ENCODE data around the gene OR2H2. TPM values are rescaled to one million over a fixed set of nuclear protein-coding genes. Genes with fewer than 3 reads are reported as not detected.
A peak's percentile ranks its signal among the peaks of the same experiment; 100 is the strongest.

Gene OR2H2
- total RNA-seq (2014; rRNA removed), result not detected in 2 replicates
- not detected for polyA plus RNA-seq (2012)

DNA sequence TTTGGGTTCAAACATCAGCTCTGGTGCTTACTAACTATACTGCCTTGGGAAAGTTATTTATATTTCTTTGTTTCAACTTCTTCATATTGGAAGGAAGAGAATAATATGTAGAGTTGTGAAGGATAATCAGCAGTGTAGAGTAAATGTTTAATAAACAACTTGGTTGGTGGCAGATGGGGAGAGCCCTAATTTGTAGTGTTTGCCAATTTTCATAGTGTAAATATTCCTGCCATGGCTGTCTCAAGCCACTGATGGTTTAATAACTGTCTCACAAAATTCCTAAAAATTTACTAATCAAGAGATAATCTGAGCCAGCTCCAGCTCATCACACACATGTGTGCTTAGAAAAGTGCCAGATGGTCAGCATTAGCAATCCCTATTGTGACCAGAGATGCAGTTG is at the start of gene OR2H2:
TSS of gene OR2H2 (plus strand) at position 301 of the 400 bp plus-strand sequence. CDS start 2,824 bp downstream, outside the sequence.
- DNase-seq (ENCODE audit: low read depth), result no peak

DNA sequence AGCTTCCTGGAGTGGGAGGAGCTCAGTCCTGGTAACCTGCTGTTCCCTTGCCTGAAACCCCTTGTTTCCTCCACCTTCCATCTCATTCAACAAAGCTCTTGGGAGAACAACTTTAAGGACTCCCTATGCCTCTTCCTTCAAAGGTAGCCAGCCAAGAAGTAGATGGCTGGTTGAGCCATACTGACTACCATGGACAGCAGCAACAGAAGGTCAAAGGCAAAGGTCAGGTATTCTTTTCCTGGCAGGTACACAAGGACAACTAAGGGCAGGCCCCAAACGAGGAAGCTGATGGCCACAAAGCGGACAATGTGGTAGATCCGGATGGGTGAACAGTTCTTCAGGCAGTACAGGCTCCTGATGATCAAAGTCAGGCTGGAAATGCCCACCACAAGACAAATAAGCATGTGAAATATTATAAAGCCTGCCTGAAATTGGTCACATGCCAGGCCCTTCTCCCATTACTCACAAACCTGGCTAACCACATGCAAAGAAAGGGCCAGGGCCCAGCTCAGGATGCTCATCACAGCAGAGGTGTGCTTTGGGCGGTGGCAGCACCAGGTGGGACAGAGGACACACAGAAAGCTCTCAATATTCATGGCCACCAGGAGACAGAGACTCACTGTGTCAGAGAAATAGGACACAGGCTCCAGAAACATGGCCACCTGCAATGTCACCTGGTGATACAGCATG is 47.1 kb upstream of the OR2H2 start:
- no peak for DNase-seq (ENCODE audit: low read depth)

DNA sequence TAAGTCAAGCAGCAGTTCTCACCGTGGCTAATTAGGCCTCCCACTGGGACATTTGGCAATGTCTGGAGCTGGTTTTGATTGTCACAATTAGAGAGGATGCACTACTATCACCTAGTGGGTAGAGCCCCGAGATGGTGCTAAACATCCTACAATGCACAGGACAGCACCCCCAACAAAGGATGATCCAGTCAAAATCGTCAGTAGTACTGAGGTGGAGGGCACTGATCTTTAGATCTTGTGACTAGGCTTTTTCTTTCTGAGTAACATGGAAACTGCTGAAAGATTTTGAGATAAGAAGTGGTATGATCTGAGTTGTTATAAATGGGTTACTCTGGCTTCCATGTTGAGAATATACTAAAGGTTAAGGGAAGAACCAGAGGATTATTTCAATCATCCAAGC is 37.3 kb upstream of the OR2H2 start:
- DNase-seq (ENCODE audit: low read depth), result no peak

DNA sequence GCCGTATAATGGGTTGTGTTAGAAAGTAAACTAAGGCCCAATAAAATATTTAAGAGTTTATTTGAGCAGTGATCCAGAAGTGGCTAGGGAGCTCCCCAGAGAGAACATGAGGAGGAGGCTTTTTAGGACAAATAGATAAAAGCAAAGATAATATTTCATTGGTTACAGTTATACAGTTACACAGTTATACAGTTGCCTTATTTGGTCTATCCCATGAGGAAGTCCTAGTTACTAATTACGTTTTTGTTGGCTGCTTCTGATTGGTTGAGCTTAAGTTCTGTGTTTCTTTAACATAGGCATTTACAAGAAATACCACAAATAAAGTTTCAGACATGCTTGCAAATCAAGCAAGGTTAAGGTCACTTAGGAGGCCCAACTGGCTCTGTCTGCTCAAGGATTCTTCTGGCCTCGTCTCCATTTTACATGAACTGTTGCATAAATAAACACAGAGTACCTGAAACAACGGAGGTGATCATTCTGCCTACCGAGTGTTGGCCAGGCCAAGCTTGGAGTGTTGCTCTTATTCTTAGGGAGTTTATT is 32.3 kb upstream of the OR2H2 start:
- peak; percentile 64 for DNase-seq (ENCODE audit: low read depth)

DNA sequence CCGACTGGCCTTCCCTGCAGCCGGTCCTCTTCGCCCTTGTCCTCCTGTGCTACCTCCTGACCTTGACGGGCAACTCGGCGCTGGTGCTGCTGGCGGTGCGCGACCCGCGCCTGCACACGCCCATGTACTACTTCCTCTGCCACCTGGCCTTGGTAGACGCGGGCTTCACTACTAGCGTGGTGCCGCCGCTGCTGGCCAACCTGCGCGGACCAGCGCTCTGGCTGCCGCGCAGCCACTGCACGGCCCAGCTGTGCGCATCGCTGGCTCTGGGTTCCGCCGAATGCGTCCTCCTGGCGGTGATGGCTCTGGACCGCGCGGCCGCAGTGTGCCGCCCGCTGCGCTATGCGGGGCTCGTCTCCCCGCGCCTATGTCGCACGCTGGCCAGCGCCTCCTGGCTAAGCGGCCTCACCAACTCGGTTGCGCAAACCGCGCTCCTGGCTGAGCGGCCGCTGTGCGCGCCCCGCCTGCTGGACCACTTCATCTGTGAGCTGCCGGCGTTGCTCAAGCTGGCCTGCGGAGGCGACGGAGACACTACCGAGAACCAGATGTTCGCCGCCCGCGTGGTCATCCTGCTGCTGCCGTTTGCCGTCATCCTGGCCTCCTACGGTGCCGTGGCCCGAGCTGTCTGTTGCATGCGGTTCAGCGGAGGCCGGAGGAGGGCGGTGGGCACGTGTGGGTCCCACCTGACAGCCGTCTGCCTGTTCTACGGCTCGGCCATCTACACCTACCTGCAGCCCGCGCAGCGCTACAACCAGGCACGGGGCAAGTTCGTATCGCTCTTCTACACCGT is 31.5 kb upstream of the OR2H2 start:
- DNase-seq (ENCODE audit: low read depth), result no peak

DNA sequence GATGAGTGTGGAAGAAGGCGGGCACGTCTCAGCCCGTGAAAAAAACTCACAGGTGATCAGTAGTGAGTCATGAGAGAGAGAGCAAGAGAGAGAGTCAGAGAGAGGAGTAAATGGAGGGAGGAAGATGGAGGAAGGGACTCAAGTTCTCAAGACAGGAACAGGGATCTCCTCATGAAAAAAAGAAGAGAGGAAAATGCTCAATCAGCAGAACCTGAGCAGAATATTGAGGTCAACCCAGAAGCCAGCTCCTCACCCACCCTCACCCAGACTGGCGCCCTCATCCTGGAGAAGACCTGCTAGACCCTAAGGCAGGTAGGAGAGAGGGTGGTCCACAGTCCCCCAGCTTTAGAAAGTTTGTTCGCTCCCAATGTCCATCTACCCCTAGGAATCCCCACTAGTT is 30.2 kb upstream of the OR2H2 start:
- no peak for DNase-seq (ENCODE audit: low read depth)

DNA sequence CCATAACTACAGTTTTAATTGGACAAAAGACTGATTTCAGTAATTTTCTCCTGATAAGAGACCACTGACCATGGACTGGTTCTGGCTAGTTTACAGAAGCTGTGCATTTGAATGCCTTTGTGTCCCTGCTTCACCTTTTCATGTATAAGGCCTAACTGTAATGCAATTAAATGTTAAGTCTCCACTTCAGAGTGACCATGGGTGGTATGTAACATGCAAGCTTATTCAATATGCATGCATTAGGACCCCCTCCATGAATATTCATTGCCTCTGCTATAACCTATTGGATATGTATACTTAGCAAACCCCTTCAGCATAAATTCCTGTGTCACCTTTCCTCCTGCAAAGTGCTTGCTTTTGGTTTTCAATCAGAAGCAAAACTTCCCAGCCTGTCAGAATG is 27.6 kb upstream of the OR2H2 start:
- DNase-seq (ENCODE audit: low read depth), result no peak

DNA sequence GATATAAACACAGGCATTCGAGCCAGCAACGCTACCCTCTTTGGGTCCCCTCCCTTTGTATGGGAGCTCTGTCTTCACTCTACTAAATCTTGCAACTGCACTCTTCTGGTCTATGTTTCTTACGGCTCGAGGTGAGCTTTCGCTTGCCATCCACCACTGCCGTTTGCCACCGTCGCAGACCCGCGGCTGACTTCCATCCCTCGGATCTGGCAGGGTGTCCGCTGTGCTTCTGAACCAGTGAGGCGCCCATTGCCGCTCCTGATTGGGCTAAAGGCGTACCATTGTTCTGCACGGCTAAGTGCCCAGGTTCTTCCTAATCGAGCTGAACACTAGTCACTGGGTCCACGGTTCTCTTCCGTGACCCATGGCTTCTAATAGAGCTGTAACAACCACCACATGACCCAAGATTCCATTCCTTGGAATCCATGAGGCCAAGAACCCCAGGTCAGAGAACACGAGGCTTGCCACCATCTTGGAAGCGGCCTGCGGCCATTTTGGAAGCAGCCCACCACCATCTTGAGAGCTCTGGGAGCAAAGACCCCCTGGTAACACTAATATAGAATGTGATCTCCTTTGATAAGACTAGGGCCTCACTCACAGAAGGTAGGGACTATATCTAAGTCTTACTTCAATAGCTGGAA is 26.4 kb upstream of the OR2H2 start:
- DNase-seq (ENCODE audit: low read depth), result no peak

DNA sequence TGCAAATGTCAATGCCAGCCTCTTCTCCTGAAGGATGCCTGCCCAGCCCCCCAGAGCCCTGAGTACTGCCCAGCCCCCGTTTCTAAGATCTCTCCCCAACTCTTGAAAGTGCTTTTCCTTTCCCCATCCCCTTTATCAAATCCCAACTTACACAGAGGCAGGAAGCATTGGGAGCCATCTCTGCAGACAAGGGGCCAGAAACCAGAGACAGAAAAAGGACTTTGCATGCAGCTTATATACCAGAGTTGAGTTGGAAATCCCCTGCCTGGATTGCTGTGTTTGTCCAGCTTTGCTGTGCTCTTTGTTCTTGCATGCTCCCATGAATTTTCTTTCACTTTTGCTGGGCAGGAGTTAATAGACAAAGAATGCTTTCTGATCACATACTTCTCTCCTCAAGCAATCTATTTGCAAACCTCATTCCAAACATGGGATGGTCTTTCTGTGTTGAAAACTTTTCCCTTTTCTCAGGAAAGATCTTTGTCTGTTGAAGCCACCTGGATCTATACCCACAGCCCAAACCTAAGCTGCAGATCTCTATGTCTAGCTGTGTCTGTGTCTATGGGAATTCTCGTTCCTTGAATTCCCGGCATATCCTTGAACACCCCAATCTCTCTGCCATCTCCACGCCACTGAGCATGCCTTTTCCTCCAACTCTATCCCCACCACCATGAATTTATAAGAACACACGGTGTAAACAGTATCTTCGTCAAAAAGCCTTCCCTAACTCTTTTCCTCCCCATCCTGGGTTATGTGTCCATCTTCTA is 25.2 kb upstream of the OR2H2 start, which contains the start of gene UBD:
TSS of gene UBD (minus strand) at position 209 of the 764 bp plus-strand sequence. CDS start at position 178, 31 bp downstream.
- DNase-seq (ENCODE audit: low read depth), result no peak

DNA sequence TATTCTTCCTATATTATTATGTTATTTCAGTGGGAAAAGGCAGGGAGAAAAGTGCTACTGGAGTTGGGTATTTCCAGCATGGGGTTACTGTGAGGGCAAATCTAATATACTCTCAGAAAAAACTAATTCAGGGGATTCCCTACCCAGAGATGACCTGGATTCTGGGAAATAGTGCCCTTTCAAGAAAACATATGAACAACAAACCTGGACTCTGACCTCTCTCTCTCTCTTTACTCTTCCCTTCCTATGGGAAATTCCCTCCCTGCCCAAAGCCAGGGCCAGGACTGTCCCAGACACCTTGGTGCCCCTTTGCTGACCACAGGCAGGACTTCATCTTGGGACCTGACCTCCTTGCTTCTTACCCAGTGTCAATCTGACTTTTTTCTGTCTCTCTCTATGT is 23.8 kb upstream of the OR2H2 start:
- DNase-seq (ENCODE audit: low read depth), result no peak

DNA sequence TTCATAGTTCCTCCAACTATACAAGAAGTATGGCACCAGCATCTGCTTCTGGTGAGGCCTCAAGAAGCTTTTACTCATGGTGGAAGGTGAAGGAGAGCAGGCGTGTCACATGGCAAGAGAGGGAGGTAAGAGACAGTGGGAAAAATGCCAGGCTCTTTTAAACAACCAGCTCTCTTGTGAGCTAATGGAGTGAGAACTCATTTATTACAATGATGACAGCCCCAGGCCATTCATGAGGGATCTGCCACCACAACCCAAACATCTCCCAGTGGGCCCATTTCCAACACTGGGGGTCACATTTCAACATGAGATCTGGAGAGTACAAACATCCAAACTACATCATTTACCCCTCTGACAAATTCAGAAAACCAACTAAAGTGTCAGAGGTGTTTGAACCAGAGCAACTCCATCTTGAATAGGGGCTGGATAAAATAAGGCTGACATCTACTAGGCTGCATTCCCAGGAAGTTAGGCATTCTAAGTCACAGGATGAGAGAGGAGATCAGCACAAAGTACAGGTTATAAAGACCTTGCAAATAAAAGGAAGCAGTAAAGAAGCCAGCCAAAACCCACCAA is 23.2 kb upstream of the OR2H2 start:
- DNase-seq (ENCODE audit: low read depth), result no peak

DNA sequence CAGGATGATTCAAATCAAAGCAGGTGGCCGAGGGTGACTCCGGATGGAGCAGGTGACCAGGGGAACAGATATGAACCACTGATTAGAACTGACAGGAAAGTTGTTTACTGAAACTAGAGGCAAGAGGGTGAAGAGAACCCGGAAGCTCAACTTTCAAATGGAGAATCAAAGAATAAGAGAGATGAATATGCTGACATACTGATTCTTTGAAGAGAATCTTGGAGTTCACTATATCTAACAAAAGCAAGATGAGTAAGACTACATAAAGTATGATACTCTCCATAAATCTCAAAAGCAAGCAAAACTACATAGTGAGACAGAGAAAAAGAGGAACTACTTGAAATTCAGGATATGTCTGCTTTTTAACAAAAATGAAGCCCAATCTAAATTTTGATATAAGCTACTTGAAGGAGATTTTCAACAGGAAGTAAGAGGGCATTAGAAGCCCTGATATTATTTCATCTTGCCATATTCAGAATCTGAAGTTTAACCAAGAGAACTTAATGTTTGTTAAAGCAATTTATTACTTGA is 21.4 kb upstream of the OR2H2 start:
- no peak for DNase-seq (ENCODE audit: low read depth)

DNA sequence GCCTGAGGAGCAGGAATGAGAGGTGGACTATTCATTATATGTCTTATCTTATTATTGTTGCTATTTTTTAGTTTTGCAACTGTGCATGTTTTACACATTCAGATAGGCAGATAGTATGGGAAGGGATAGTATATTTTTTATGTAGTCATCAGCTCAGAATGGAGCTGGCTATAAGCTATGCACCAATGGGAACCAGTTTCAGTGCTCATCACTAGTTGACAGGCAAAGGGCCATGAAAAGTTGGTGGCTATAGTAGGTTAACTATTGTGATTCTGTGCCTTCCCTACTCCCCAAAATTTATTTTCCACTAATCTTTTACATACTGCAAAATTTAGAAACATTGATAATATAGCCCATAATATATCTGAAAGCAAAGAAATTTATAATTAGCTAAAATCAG is 20.0 kb upstream of the OR2H2 start:
- DNase-seq (ENCODE audit: low read depth), result no peak

DNA sequence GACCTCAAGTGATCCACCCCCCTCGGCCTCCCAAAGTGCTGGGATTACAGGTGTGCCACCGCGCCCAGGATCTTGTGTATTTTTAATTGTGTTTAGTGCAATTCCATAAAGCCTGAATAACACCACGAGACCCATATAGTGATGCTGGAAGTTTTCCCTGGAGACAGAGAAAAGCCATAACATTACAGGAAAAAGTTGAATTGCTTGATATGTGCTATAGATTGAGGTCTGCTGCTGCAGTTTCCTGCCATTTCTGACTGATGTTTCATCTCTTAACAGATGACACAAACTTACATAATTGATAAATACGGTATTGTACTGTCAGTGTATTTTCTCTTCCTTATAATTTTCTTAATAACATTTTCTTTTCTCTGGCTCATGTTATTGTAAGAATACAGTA is 18.1 kb upstream of the OR2H2 start:
- DNase-seq (ENCODE audit: low read depth), result no peak

DNA sequence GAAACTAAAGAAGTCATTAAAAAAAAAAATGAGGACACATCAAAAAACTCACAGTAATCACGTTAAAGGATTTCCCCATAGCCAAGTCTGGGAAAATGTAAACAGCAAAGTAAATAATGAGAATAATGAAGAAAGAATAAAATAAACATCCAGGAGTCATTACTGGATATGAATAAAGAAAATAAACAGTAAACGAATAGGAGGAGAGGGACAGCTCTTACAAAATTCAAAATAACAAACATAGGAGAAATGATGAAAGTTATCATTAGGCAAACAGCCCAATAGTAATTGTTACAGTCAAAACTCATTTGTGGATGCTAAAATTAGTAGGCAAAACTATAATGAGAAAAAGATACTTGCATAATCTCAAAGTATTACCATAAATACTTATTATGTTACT is 17.4 kb upstream of the OR2H2 start:
- DNase-seq (ENCODE audit: low read depth), result no peak

DNA sequence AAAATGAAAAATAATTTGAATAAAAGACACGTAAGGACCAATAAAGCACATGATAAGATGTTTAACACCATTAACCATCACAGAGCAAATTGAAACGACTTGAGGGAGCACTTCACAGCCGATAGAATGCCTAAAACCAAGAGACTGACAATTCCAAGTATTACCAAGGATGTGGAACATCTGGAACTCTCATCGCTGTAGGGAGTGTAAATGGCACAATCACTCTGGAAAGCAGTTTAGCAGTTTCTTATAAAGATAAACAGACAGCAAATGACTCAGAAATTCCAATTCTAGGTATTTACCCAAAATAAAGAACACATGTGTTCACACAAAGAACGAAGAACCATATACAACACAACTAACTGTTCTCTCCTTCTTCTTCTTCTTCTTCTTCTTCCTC is 16.9 kb upstream of the OR2H2 start:
- DNase-seq (ENCODE audit: low read depth), result no peak

DNA sequence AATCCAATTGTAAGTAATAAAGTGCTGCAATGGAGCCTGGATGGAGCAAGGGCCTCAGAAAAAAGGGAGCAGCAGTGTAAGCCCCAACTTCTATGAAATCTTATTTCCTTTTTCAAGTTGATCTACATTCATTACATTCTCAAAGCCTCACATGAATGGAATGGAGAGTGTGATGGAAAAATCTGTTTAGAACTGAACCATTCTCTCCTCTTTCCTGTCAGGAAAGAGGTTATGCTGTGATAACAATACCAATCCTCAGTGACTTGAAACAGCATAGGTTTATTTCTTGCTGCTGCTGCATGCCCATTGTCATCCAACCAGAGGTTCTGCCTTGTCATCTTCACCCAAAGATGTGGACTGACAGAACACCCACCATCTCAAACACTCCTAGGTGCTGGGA is 8.9 kb upstream of the OR2H2 start:
- no peak for DNase-seq (ENCODE audit: low read depth)

DNA sequence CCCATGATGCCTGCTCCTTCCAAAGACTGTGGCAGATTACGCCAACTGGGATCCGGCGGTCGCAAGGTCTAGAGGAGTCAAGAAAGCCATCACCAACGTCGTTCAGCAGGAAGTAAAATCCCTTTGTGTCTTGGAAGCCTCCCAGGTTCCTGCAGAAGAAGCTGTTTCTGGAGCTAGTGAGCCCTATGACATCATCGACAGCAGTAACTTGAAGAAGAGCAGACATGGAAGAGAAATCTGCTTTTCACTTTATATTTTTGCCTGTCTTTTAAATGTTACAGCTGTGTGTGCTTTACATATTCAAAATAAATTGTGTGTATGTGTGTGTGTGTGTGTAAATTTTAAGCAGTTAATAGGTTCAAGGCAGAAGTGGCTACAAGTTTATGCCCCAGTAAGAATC is 7.4 kb upstream of the OR2H2 start:
- no peak for DNase-seq (ENCODE audit: low read depth)

DNA sequence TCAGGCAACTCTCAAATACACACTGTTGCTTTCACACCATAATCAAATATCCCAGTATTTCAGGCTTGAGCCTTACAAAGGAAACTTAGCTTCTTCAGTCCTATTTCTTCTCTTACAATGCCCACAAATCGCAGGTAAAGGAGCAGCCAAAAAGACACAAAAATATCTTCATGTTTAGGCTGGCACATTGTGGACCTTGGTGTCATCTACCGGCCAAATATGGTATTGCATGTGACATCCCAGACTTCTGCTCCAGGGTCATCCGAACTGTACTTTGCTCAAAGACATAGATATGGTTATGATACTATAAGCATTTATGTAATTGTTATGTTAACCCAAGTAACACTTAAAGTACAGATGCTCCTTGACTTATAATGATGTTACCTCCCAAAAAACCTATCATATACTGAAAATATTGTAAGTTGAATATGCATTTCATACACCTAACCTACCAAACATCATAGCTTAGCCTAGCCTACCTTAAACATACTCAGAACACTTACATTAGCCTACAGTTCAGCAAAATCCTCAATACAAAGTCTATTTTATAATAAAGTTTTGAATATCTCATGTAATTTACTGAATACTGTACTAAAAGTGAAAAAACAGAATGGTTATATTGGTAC is 4.6 kb downstream of the OR2H2 start:
- peak; percentile 34 for DNase-seq (ENCODE audit: low read depth)

DNA sequence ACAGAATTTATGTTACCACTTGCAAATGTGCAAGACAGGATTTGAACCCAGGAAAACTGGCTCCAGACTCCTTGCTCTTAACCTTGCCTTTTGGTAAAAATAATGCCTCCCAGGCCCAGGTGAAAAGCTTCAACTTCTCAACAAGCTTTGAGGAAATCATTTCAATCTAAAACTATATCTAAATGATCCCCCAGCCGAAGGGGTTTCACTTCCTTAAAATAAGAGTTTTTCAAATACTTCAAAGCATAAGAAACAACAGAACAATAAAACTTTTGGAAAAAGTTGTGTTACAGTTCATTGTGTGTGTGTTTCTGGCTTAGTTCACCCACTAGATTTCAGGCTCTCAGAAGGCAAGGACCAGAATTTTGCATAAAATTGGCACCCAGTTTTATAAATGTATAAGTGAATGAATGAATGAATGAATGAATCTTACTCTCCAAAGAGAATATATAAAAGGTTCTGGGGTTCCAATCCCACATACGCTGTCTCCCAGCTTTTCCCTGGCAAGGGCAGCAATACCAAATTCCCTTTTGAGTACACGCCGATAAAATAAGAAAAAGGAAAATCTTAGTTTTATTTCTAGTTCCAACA is 5.4 kb downstream of the OR2H2 start:
- DNase-seq (ENCODE audit: low read depth), result no peak
